ENCODE results near the gene PVR. TPM values are rescaled to one million over a fixed set of nuclear protein-coding genes. Genes with fewer than 3 reads are reported as not detected.
A peak's percentile ranks its signal among the peaks of the same experiment; 100 is the strongest.

Gene PVR
- total and polyA plus RNA-seq, 9 of the 15 experiments (the other 6 are each of a cell fraction or from before 2014, with no cell fraction given), result 0.89 to 14.5 (median 9.8) TPM

GRCh38 chr19:44684892-44685863 lies 41.5 kb downstream of the PVR start (continued):
- TF ChIP-seq SNIP1 (IDR thresholded peaks at IDR 0.05; ENCODE audit: low read depth) (no peak), RBM22 (IDR thresholded peaks at IDR 0.05; ENCODE audit: low read depth, low read length, poor library complexity, severe bottlenecking) (no peak), PML (IDR thresholded peaks at IDR 0.05; ENCODE audit: low read length) (no peak), SMAD4 (CRISPR knock-in tag; conservative IDR thresholded peaks at IDR 0.05) (no peak), ZNF232 (CRISPR knock-in tag; IDR thresholded peaks at IDR 0.05) (no peak), U2AF1 (optimal IDR thresholded peaks at IDR 0.05; ENCODE audit: low read depth, low read length) (no peak), RNF219 (CRISPR knock-in tag; IDR thresholded peaks at IDR 0.05) (no peak), ZNF668 (CRISPR knock-in tag; IDR thresholded peaks at IDR 0.05) (no peak), CBFA2T3 (IDR thresholded peaks at IDR 0.05) (peak; percentile 57), SMC3 (conservative IDR thresholded peaks at IDR 0.05; ENCODE audit: insufficient read depth, low read depth, low read length) (no peak), MYNN (IDR thresholded peaks at IDR 0.05) (no peak), MYNN (CRISPR knock-in tag; IDR thresholded peaks at IDR 0.05) (no peak), CHD1 (IDR thresholded peaks at IDR 0.05; ENCODE audit: low read length) (no peak), SREBF2 (CRISPR knock-in tag; IDR thresholded peaks at IDR 0.05) (no peak), MECOM (CRISPR knock-in tag; IDR thresholded peaks at IDR 0.05) (no peak), MITF (IDR thresholded peaks at IDR 0.05) (no peak), ZNF431 (CRISPR knock-in tag; IDR thresholded peaks at IDR 0.05) (no peak), AFF1 (IDR thresholded peaks at IDR 0.05; ENCODE audit: low read depth in 1 of 2, partially characterized antibody in 2 of 2) (no peak), MAX (CRISPR knock-in tag; IDR thresholded peaks at IDR 0.05) (peak; percentile 35; the same call in 1 of the 2 replicates), FOS (IDR thresholded peaks at IDR 0.05; ENCODE audit: extremely low read depth, insufficient read length) (peak; percentile 19)
